Uterus (tissue), 4 donors: Measurements from ENCODE around the gene DNAJC27. TPM values are rescaled to one million over a fixed set of nuclear protein-coding genes. Genes with fewer than 3 reads are reported as not detected.
A peak's percentile ranks its signal among the peaks of the same experiment; 100 is the strongest.

ENCODE experiments used
- DNase-seq, 2 donors: peaks; one replicate each; pipeline ENCODE4 v3.0.0-alpha.2; 2019 to 2020
- H3K27ac ChIP-seq, 2 donors: fragments of 200-600 bp; sonication (generic); 1 replicate in 1 of 2; 2 replicates in 1 of 2; pipeline ENCODE4 v1.5.1; 2016 to 2018
- H3K27me3 ChIP-seq, 2 donors: fragments of 200-600 bp; sonication (generic); one replicate each; pipeline ENCODE4 v1.5.1; 2018 to 2019; ENCODE audit warnings: control low read depth in 1 of 2
- H3K36me3 ChIP-seq, 2 donors: fragments of 200-600 bp; sonication (generic); one replicate each; pipeline ENCODE4 v1.5.1; 2019; ENCODE audit warnings: control low read depth in 1 of 2
- H3K4me1 ChIP-seq, 2 donors: fragments of 200-600 bp; sonication (generic); one replicate each; pipeline ENCODE4 v1.5.1; 2018 to 2019; ENCODE audit warnings: control low read depth in 1 of 2
- H3K4me3 ChIP-seq, 2 donors: fragments of 200-600 bp; sonication (generic); 1 replicate in 1 of 2; 2 replicates in 1 of 2; pipeline ENCODE4 v1.5.1; 2018 to 2019; ENCODE audit warnings: mild to moderate bottlenecking in 1 of 2
- H3K9me3 ChIP-seq, 2 donors: fragments of 200-600 bp; sonication (generic); one replicate each; pipeline ENCODE4 v1.5.1; 2019; ENCODE audit warnings: control low read depth in 1 of 2
- POLR2A ChIP-seq, 2 donors: fragments of 450-650 bp; IDR thresholded peaks; one replicate each; pipeline ENCODE4 v1.6.1; 2016; ENCODE audit warnings: antibody characterized with exemption in 2 of 2, mild to moderate bottlenecking in 1 of 2, moderate library complexity in 1 of 2
- intact Hi-C: fragments of 100-400 bp; cut with DNase I; formaldehyde crosslinking; loops from one replicate; pipeline ENCODE4 v1.15.1; 2023; ENCODE audit warnings: low total_unique reads
- total RNA-seq, 4 donors: library from RNA; depleted of rRNA in 3 of 4; stranded (reverse); fragments of >200 nt in 3 of 4; gene quantifications; one replicate each; pipeline versions ENCODE4 v1.1.0 to v1.2.4, GENCODE V29; 2014 to 2023
- TF ChIP-seq, protein P1 (sequence below), 4 experiments: fragments of 200-600 bp in 2 of 4; fragments of 450-650 bp in 2 of 4; sonication (generic) in 2 of 4; IDR thresholded peaks; one replicate each; pipeline ENCODE4 v1.5.1; 2016 to 2019; ENCODE audit warnings: antibody characterized with exemption in 4 of 4, mild to moderate bottlenecking in 2 of 4, moderate library complexity in 1 of 4
- donor health status: DM: yes; HTN: yes; CAD: no.

The DNAJC27 gene
- total RNA-seq, 4 donors from 2014 or later: 3.1 to 15.3 (median 7.8) TPM

DNA sequence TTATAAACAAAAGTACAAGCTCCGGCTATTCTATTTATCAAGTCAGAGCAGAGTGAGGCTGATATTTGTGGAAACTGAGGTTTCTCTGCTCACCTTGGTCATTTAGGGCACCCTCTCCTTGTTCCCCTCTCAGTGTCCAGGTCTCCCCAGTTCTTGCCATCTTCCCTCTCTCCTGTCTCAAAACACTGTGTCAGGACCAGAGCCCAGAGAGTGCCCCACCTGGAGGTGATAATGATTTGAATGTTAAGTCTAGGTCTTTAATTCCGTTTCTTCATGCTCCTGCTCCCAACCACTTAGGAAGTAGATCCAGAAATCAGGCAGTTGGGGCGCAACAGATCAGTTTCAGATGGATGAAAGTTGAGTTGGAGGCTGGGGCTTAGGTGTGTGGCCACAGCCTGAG is 42.5 kb downstream of the DNAJC27 start:
- no peak overlapping the region for H3K4me3 ChIP-seq
- peaks cover 0 to 4% of the 10 kb centered on the region in 2 donors for H3K4me1 ChIP-seq
- no peak overlapping the region for H3K27ac ChIP-seq
- no peak for TF ChIP-seq POLR2A (IDR thresholded peaks at IDR 0.05)
- TF ChIP-seq, protein P1, sequence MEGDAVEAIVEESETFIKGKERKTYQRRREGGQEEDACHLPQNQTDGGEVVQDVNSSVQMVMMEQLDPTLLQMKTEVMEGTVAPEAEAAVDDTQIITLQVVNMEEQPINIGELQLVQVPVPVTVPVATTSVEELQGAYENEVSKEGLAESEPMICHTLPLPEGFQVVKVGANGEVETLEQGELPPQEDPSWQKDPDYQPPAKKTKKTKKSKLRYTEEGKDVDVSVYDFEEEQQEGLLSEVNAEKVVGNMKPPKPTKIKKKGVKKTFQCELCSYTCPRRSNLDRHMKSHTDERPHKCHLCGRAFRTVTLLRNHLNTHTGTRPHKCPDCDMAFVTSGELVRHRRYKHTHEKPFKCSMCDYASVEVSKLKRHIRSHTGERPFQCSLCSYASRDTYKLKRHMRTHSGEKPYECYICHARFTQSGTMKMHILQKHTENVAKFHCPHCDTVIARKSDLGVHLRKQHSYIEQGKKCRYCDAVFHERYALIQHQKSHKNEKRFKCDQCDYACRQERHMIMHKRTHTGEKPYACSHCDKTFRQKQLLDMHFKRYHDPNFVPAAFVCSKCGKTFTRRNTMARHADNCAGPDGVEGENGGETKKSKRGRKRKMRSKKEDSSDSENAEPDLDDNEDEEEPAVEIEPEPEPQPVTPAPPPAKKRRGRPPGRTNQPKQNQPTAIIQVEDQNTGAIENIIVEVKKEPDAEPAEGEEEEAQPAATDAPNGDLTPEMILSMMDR (IDR thresholded peaks at IDR 0.05): no peak
- no peaks in the 10 kb centered on the region for H3K36me3 ChIP-seq
- no peaks in the 10 kb centered on the region for H3K9me3 ChIP-seq
- no peaks in the 10 kb centered on the region for H3K27me3 ChIP-seq
- no peak for DNase-seq
- intact Hi-C loops: no loop called here

GRCh38 chr2:24928036-24928435 is 43.7 kb downstream of the DNAJC27 start:
- intact Hi-C loops: no loop called here
- no peak overlapping the region for H3K27ac ChIP-seq
- no peaks in the 10 kb centered on the region for H3K27me3 ChIP-seq
- no peaks in the 10 kb centered on the region for H3K36me3 ChIP-seq
- DNase-seq: no peak
- H3K9me3 ChIP-seq: no peaks in the 10 kb centered on the region
- TF ChIP-seq POLR2A (IDR thresholded peaks at IDR 0.05): no peak
- TF ChIP-seq, protein P1 (IDR thresholded peaks at IDR 0.05): no peak
- no peak overlapping the region for H3K4me3 ChIP-seq
- peaks cover 0 to 4% of the 10 kb centered on the region in 2 donors for H3K4me1 ChIP-seq

DNA sequence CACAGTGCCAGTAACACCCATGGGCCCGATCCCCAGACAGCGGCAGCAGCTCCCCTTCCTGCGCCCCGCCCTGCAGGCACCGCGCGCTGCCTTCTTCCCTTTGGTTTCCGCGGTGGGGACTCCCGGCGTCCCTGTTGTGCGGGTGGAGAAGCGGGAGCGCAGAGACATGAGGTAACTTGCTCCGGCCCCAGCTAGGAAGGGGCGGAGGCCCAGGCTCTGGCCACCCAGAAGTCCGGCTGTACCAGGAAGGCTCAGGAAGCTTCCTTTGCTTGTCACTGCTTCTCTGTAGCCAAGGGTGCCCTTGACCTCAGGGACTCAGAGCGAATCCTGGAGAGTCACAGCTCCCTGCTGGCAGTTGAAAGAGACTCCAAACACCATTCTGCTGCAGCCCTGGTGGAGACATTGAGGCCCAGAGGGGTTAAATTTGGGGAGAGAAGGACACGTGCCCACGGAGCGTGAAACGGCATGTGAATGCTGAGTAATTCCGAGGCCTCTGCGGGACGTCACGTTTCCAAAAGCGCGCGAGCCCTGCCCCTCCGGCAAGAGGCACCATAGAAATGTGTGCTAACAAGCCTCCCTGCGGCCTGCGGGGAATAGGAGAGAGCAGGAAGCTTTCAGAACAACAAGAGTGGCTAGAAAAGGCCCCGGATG is 45.0 kb downstream of the DNAJC27 start:
- intact Hi-C loops: no loop called here
- H3K4me1 ChIP-seq: peaks cover 0 to 4% of the 10 kb centered on the region in 2 donors
- H3K27ac ChIP-seq: peak overlapping the region; percentile 57 to 84
- H3K4me3 ChIP-seq: peak overlapping the region in 1 of 2 donors; percentile 20
- H3K27me3 ChIP-seq: no peaks in the 10 kb centered on the region
- TF ChIP-seq POLR2A (IDR thresholded peaks at IDR 0.05): peak in 1 of 2 donors; percentile 16
- TF ChIP-seq, protein P1 (IDR thresholded peaks at IDR 0.05): no peak
- no peaks in the 10 kb centered on the region for H3K9me3 ChIP-seq
- peak; percentile 70 to 74 for DNase-seq
- H3K36me3 ChIP-seq: no peaks in the 10 kb centered on the region

GRCh38 chr2:24926220-24926601 is 45.5 kb downstream of the DNAJC27 start:
- no peak for DNase-seq
- intact Hi-C loops: no loop called here
- H3K36me3 ChIP-seq: no peaks in the 10 kb centered on the region
- peak overlapping the region in 1 of 2 donors; percentile 20 for H3K4me3 ChIP-seq
- no peaks in the 10 kb centered on the region for H3K27me3 ChIP-seq
- no peak for TF ChIP-seq POLR2A (IDR thresholded peaks at IDR 0.05)
- TF ChIP-seq, protein P1 (IDR thresholded peaks at IDR 0.05): no peak
- H3K27ac ChIP-seq: peak overlapping the region; percentile 57 to 84
- no peaks in the 10 kb centered on the region for H3K9me3 ChIP-seq
- peaks cover 0 to 4% of the 10 kb centered on the region in 2 donors for H3K4me1 ChIP-seq

GRCh38 chr2:24925815-24926214 is 45.9 kb downstream of the DNAJC27 start:
- H3K27ac ChIP-seq: no peak overlapping the region

More at GRCh38 chr2:24925815-24926214, 45.9 kb downstream of the DNAJC27 start:
- DNase-seq: no peak
- Histone ChIP-seq H3K4me1 (peaks cover 0 to 4% of the 10 kb centered on the region in 2 donors), H3K9me3 (no peaks in the 10 kb centered on the region), H3K4me3 (no peak overlapping the region), H3K27me3 (no peaks in the 10 kb centered on the region), H3K36me3 (no peaks in the 10 kb centered on the region)
- intact Hi-C loops: no loop called here
- TF ChIP-seq POLR2A (IDR thresholded peaks at IDR 0.05): no peak
- TF ChIP-seq, protein P1 (IDR thresholded peaks at IDR 0.05): no peak
